Measurements from ENCODE around the gene SBF2. TPM values are rescaled to one million over a fixed set of nuclear protein-coding genes. Genes with fewer than 3 reads are reported as not detected.

Gene SBF2
- polyA plus RNA-seq, 3 donors: 50.0 to 53.0 (median 51.4) TPM

GRCh38 chr11:9868641-9869040 lies 425.4 kb downstream of the SBF2 start:
- no peak for DNase-seq (ENCODE audit: low read depth in 3 of 3, low spot score in 2 of 3)

GRCh38 chr11:9862981-9863380 lies 431.0 kb downstream of the SBF2 start:
- no peak for DNase-seq (ENCODE audit: low read depth in 3 of 3, low spot score in 2 of 3)

- no peak for DNase-seq (ENCODE audit: low read depth in 3 of 3, low spot score in 2 of 3)
These were observed 431.9 kb downstream of the SBF2 start for GRCh38 chr11:9861860-9862725.

GRCh38 chr11:9859554-9860305 lies 434.3 kb downstream of the SBF2 start:
- no peak for DNase-seq (ENCODE audit: low read depth in 3 of 3, low spot score in 2 of 3)

GRCh38 chr11:9858822-9859221 lies 435.2 kb downstream of the SBF2 start:
- no peak for DNase-seq (ENCODE audit: low read depth in 3 of 3, low spot score in 2 of 3)

GRCh38 chr11:9858218-9858617 lies 435.8 kb downstream of the SBF2 start:
- no peak for DNase-seq (ENCODE audit: low read depth in 3 of 3, low spot score in 2 of 3)

GRCh38 chr11:9855579-9856287 lies 438.3 kb downstream of the SBF2 start:
- no peak for DNase-seq (ENCODE audit: low read depth in 3 of 3, low spot score in 2 of 3)

GRCh38 chr11:9853929-9854552 lies 440.0 kb downstream of the SBF2 start:
- DNase-seq (ENCODE audit: low read depth in 3 of 3, low spot score in 2 of 3): no peak

GRCh38 chr11:9852465-9852864 lies 441.6 kb downstream of the SBF2 start:
- no peak for DNase-seq (ENCODE audit: low read depth in 3 of 3, low spot score in 2 of 3)

GRCh38 chr11:9851366-9851765 lies 442.7 kb downstream of the SBF2 start:
- DNase-seq (ENCODE audit: low read depth in 3 of 3, low spot score in 2 of 3): no peak

- DNase-seq (ENCODE audit: low read depth in 3 of 3, low spot score in 2 of 3): no peak
These were observed 443.7 kb downstream of the SBF2 start for GRCh38 chr11:9850224-9850895.

GRCh38 chr11:9849389-9849788 lies 444.6 kb downstream of the SBF2 start:
- DNase-seq (ENCODE audit: low read depth in 3 of 3, low spot score in 2 of 3): no peak

- DNase-seq (ENCODE audit: low read depth in 3 of 3, low spot score in 2 of 3): no peak
These were observed 446.4 kb downstream of the SBF2 start for GRCh38 chr11:9847636-9848035.

GRCh38 chr11:9842923-9843322 lies 451.1 kb downstream of the SBF2 start:
- no peak for DNase-seq (ENCODE audit: low read depth in 3 of 3, low spot score in 2 of 3)

- DNase-seq (ENCODE audit: low read depth in 3 of 3, low spot score in 2 of 3): no peak
These were observed 453.5 kb downstream of the SBF2 start for GRCh38 chr11:9840460-9841004.

GRCh38 chr11:9839550-9839949 lies 454.5 kb downstream of the SBF2 start:
- no peak for DNase-seq (ENCODE audit: low read depth in 3 of 3, low spot score in 2 of 3)

GRCh38 chr11:9838961-9839360 lies 455.1 kb downstream of the SBF2 start:
- no peak for DNase-seq (ENCODE audit: low read depth in 3 of 3, low spot score in 2 of 3)

- DNase-seq (ENCODE audit: low read depth in 3 of 3, low spot score in 2 of 3): no peak
These were observed 455.8 kb downstream of the SBF2 start for GRCh38 chr11:9838229-9838628.

- no peak for DNase-seq (ENCODE audit: low read depth in 3 of 3, low spot score in 2 of 3)
These were observed 459.7 kb downstream of the SBF2 start for GRCh38 chr11:9834291-9834690.

- no peak for DNase-seq (ENCODE audit: low read depth in 3 of 3, low spot score in 2 of 3)
These were observed 462.9 kb downstream of the SBF2 start for GRCh38 chr11:9831122-9831521.

All from right renal cortex interstitium (tissue), 3 donors.